Kidney (tissue), 22 donors: ENCODE measurements around the gene FCAR. TPM values are rescaled to one million over a fixed set of nuclear protein-coding genes. Genes with fewer than 3 reads are reported as not detected.
"Not testable (repeated sequence)": the region's sequence is repeated elsewhere in the genome, so short reads cannot be mapped to it uniquely, and the experiment has no call there.

Experiments used
- DNase-seq, 5 donors: peaks; one replicate each; pipeline ENCODE4 v3.0.0-alpha.2; 2013 to 2020
- FAIRE-seq: peaks from 2 replicates; lab custom pipeline; 2012; peaks lifted over from hg19 to GRCh38; lab: Jason Lieb, UNC
- H3K27ac ChIP-seq, 2 donors: one replicate each; pipeline ENCODE4 v1.7.0; 2013; ENCODE audit warnings: low read depth in 2 of 2, low read length in 2 of 2, inconsistent platforms in 1 of 2
- H3K27me3 ChIP-seq: one replicate; pipeline ENCODE4 v1.7.1; 2013; ENCODE audit warnings: low read length, inconsistent platforms; ENCODE audit not compliant: control insufficient read depth, insufficient read depth
- H3K36me3 ChIP-seq, 3 donors: one replicate each; pipeline versions ENCODE4 v1.7.0 to v1.7.1; 2013; ENCODE audit warnings: low read length in 3 of 3, control low read depth in 1 of 3, inconsistent platforms in 1 of 3; ENCODE audit not compliant: insufficient read depth in 3 of 3, control insufficient read depth in 2 of 3
- H3K4me1 ChIP-seq, 3 donors: one replicate each; pipeline versions ENCODE4 v1.7.0 to v1.7.1; 2013; ENCODE audit warnings: low read length in 3 of 3, inconsistent platforms in 1 of 3, low read depth in 1 of 3; ENCODE audit not compliant: control insufficient read depth in 2 of 3, insufficient read depth in 2 of 3
- H3K4me3 ChIP-seq, 3 donors: one replicate each; pipeline versions ENCODE4 v1.7.0 to v1.8.1; 2013; ENCODE audit warnings: low read length in 3 of 3, control low read depth in 1 of 3, inconsistent platforms in 1 of 3
- H3K9ac ChIP-seq, 3 donors: one replicate each; pipeline versions ENCODE4 v1.7.0 to v1.7.1; 2013; ENCODE audit warnings: low read length in 3 of 3, control low read depth in 1 of 3, inconsistent platforms in 1 of 3
- H3K9me3 ChIP-seq, 3 donors: one replicate each; pipeline versions ENCODE4 v1.7.0 to v1.7.1; 2013; ENCODE audit warnings: low read length in 3 of 3, control low read depth in 1 of 3, inconsistent platforms in 1 of 3; ENCODE audit not compliant: control insufficient read depth in 2 of 3, insufficient read depth in 1 of 3
- intact Hi-C: fragments of 100-400 bp; cut with DNase I; formaldehyde crosslinking; loops from one replicate; pipeline ENCODE4 v1.11.1; 2022
- long read RNA-seq, 10 donors: library from polyadenylated mRNA in 1 of 10; unstranded in 1 of 10; transcript quantifications; one replicate each; pipeline ENCODE4 v2.0.0 and lab custom pipeline, GENCODE V29; 2021 to 2026
- polyA plus RNA-seq: library from polyadenylated mRNA; stranded (reverse); fragments of 350-450 nt; fragmentation: Illumina TruSeq; extraction: RNeasy Lipid Tissue Mini Kit (QIAGEN cat#74804); gene quantifications from one replicate; pipeline ENCODE4 v1.2.3, GENCODE V29; 2014; ENCODE audit warnings: low read depth, low replicate concordance; ENCODE audit not compliant: insufficient read depth
- total RNA-seq: library from RNA; stranded (reverse); fragmentation: NEBNext Ultra II Directional; extraction: Animal tissue kit (Norgen Biotek cat#: 25700); gene quantifications from one replicate; pipeline ENCODE4 v1.2.1, GENCODE V29; 2021
- TF ChIP-seq, protein P1 (sequence below): IDR thresholded peaks from 3 replicates; pipeline ENCODE4 v1.5.1; 2012; ENCODE audit warnings: mild to moderate bottlenecking, moderate library complexity, borderline replicate concordance; ENCODE audit not compliant: insufficient read depth; ENCODE audit errors: extremely low read depth
- donor health status: control.
- donor health status: control.
- donor health status: control.
- donor health status: control.
- donor health status: control.
- donor health status: DM: yes; HTN: yes; CAD: no.
- donor health status: Normal renal cell carcinoma (clear cell type).

Gene FCAR
- total RNA-seq (1.8 TPM), polyA plus RNA-seq (not detected)
- long read RNA-seq, donor 1, result 0 reads
- long read RNA-seq, donor 2, result 0 reads
- long read RNA-seq, donor 3, result 0 reads
- long read RNA-seq, donor 4, result 0 reads
- long read RNA-seq, donor 5, result 0 reads
- long read RNA-seq, donor 6, result 0 reads
- long read RNA-seq, donor 7, result 0 reads
- long read RNA-seq, donor 8, result 0 reads
- long read RNA-seq, donor 9, result 0 reads
- long read RNA-seq, donor 10, result 0 reads

DNA sequence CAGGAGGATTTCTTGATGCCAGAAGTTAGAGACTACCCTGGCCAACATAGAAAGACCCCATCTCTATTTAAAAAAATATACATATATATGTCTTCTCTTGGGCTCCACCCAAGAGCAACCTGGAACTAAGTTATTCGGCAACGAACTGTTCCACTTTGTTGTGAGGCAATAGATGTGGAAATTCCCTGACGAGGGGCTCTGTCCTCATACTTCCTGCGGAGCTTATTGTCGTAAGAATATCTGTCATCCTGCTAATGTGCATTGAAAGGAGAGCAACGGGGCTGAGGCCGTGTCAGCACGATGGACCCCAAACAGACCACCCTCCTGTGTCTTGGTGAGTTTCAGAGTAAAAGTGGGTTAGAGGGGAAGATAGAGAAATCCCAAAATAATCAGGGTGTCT is at the start of gene FCAR:
TSS of gene FCAR (plus strand) at position 246 of the 400 bp plus-strand sequence. CDS start at position 301, 55 bp downstream.
- Histone ChIP-seq H3K36me3 (no peaks in the 10 kb centered on the region), H3K27ac (no peak within 1 kb of the TSS), H3K4me3 (no peak within 1 kb of the TSS), H3K4me1 (no peaks in the 10 kb centered on the region), H3K9me3 (no peaks in the 10 kb centered on the region), H3K27me3 (no peaks in the 10 kb centered on the region), H3K9ac (no peak within 1 kb of the TSS)
- DNase-seq, result no peak
- FAIRE-seq, result no peak
- intact Hi-C loops, result no loop called here
- TF ChIP-seq, protein P1, sequence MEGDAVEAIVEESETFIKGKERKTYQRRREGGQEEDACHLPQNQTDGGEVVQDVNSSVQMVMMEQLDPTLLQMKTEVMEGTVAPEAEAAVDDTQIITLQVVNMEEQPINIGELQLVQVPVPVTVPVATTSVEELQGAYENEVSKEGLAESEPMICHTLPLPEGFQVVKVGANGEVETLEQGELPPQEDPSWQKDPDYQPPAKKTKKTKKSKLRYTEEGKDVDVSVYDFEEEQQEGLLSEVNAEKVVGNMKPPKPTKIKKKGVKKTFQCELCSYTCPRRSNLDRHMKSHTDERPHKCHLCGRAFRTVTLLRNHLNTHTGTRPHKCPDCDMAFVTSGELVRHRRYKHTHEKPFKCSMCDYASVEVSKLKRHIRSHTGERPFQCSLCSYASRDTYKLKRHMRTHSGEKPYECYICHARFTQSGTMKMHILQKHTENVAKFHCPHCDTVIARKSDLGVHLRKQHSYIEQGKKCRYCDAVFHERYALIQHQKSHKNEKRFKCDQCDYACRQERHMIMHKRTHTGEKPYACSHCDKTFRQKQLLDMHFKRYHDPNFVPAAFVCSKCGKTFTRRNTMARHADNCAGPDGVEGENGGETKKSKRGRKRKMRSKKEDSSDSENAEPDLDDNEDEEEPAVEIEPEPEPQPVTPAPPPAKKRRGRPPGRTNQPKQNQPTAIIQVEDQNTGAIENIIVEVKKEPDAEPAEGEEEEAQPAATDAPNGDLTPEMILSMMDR, result no peak

DNA sequence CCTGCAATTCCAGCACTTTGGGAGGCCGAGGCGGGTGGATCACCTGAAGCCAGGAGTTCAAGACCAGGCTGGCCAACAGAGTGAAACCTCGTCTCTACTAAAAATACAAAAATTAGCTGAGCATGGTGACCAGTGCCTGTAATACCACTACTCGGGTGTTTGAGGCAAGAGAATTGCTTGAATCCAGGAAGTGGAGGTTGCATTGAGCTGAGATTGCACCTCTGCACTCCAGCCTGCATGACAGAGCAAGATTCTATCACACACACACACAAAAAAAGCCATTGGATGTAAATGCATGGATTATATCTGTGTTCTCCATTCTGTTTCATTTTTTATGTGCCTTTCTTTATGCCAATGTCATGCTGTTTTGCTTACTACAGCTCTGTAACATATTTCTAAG is 49.6 kb upstream of the FCAR start:
- H3K4me3 ChIP-seq, H3K9me3 ChIP-seq, H3K36me3 ChIP-seq, H3K27ac ChIP-seq, FAIRE-seq, DNase-seq, H3K4me1 ChIP-seq, H3K9ac ChIP-seq, H3K27me3 ChIP-seq, intact Hi-C loops: not testable (repeated sequence)

DNA sequence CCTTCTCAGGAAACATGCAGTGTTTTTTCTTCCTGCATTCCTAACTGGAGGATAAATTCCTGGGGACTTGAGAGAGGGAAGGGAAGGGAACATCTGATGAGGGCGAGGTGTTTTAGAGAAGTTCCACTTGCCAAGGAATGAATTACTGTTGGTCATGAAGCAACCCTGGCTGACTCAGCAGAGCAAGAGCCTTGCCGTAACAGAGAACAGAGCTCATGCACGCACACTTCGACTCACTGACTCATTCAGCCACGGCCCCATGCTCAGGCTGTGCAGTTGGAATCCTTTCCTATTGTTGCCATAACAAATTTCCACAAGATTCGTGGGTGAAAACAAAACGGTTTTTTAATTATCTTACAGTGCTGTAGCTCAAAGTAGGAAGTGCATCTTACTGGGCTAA is 48.7 kb upstream of the FCAR start:
- H3K36me3 ChIP-seq, H3K27me3 ChIP-seq, intact Hi-C loops, FAIRE-seq, DNase-seq, H3K9ac ChIP-seq, H3K4me3 ChIP-seq, H3K27ac ChIP-seq, H3K4me1 ChIP-seq, H3K9me3 ChIP-seq: not testable (repeated sequence)

GRCh38 chr19:54828064-54828463 is 46.0 kb upstream of the FCAR start:
- H3K9me3 ChIP-seq, intact Hi-C loops, H3K4me1 ChIP-seq, H3K4me3 ChIP-seq, H3K27me3 ChIP-seq, H3K27ac ChIP-seq, H3K36me3 ChIP-seq, DNase-seq, H3K9ac ChIP-seq, FAIRE-seq: not testable (repeated sequence)

DNA sequence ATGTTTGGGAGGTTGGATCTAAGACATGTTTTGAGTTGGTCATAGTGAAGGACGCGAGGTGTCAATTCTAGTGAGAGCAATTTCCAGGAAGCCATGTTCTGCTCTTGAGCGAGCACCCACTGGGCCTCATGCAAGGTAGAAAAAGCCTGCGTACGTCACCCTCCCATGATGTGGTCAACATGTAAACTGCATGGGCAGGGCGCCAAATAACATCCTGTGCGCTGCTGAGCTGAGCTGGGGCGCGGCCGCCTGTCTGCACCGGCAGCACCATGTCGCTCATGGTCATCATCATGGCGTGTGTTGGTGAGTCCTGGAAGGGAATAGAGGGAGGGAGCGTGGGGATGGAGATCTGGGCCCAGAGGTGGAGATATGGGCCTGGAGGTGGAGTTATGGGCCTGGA is 41.5 kb upstream of the FCAR start, which contains the start of gene KIR2DS4:
TSS of gene KIR2DS4 (plus strand) at position 181 of the 400 bp plus-strand sequence.
- H3K9me3 ChIP-seq, H3K9ac ChIP-seq, H3K4me3 ChIP-seq, H3K27ac ChIP-seq, FAIRE-seq, H3K4me1 ChIP-seq, H3K27me3 ChIP-seq, H3K36me3 ChIP-seq, intact Hi-C loops, DNase-seq: not testable (repeated sequence)

GRCh38 chr19:54835126-54835525 is 38.9 kb upstream of the FCAR start:
- H3K36me3 ChIP-seq, H3K27me3 ChIP-seq, H3K9ac ChIP-seq, FAIRE-seq, DNase-seq, intact Hi-C loops, H3K4me3 ChIP-seq, H3K4me1 ChIP-seq, H3K9me3 ChIP-seq, H3K27ac ChIP-seq: not testable (repeated sequence)

DNA sequence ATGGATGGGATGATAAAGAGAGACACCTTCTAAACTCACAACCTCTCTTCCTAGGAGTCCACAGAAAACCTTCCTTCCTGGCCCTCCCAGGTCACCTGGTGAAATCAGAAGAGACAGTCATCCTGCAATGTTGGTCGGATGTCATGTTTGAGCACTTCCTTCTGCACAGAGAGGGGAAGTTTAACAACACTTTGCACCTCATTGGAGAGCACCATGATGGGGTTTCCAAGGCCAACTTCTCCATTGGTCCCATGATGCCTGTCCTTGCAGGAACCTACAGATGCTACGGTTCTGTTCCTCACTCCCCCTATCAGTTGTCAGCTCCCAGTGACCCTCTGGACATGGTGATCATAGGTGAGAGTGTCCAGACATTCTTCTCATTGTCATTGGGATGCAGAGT is 36.5 kb upstream of the FCAR start:
- DNase-seq, H3K4me1 ChIP-seq, FAIRE-seq, intact Hi-C loops, H3K9ac ChIP-seq, H3K27ac ChIP-seq, H3K36me3 ChIP-seq, H3K27me3 ChIP-seq, H3K4me3 ChIP-seq, H3K9me3 ChIP-seq: not testable (repeated sequence)

- H3K9me3 ChIP-seq, H3K4me3 ChIP-seq, intact Hi-C loops, H3K27ac ChIP-seq, FAIRE-seq, H3K36me3 ChIP-seq, DNase-seq, H3K27me3 ChIP-seq, H3K9ac ChIP-seq, H3K4me1 ChIP-seq: not testable (repeated sequence)
Measured at GRCh38 chr19:54843171-54843570, 30.9 kb upstream of the FCAR start.
